ENCODE data around the gene SLC7A6OS. TPM values are rescaled to one million over a fixed set of nuclear protein-coding genes. Genes with fewer than 3 reads are reported as not detected.

The SLC7A6OS gene
- total RNA-seq, 2 experiments from 2014 or later: 28.6 to 33.4 TPM

DNA sequence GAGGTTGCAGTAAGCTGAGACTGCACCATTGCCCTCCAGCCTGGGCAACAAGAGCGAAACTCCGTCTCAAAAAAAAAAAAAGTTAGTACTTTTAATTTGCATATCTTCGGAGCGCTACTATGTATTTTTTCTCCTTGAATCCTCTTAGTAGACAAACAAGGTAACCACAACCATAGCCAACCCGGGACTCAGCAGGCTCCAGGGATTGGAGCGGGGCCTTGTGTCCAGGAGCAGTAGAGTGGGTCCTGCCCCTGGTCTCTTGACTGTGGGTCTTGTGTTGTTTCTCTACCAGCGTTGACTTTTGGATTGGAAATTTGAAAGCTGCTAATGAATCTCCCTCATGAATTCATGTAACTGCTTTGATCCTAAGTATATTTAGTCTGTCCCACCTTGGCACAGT is 32.4 kb upstream of the SLC7A6OS start:
- no peak for TF ChIP-seq EZH2phosphoT487 (IDR thresholded peaks at IDR 0.05; ENCODE audit: borderline replicate concordance, low read depth, low read length)
- TF ChIP-seq, protein P1, sequence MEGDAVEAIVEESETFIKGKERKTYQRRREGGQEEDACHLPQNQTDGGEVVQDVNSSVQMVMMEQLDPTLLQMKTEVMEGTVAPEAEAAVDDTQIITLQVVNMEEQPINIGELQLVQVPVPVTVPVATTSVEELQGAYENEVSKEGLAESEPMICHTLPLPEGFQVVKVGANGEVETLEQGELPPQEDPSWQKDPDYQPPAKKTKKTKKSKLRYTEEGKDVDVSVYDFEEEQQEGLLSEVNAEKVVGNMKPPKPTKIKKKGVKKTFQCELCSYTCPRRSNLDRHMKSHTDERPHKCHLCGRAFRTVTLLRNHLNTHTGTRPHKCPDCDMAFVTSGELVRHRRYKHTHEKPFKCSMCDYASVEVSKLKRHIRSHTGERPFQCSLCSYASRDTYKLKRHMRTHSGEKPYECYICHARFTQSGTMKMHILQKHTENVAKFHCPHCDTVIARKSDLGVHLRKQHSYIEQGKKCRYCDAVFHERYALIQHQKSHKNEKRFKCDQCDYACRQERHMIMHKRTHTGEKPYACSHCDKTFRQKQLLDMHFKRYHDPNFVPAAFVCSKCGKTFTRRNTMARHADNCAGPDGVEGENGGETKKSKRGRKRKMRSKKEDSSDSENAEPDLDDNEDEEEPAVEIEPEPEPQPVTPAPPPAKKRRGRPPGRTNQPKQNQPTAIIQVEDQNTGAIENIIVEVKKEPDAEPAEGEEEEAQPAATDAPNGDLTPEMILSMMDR (conservative IDR thresholded peaks at IDR 0.05; ENCODE audit: low read length): no peak
- no peak overlapping the region for H3K27ac ChIP-seq (ENCODE audit: low read depth, low read length, poor library complexity, severe bottlenecking)
- H3K4me2 ChIP-seq (ENCODE audit: low read length): no peak overlapping the region
- no peak overlapping the region for H2AFZ ChIP-seq (ENCODE audit: low read length)
- H3K79me2 ChIP-seq (ENCODE audit: insufficient read depth, low read depth, low read length): no peaks in the 10 kb centered on the region
- ChIA-PET CTCF (ENCODE audit: unreplicated experiment) (no interaction called here), POLR2A (no interaction called here)
- BruUV-seq (replicated peaks): no TSS peak
- H3K9me3 ChIP-seq (ENCODE audit: low read length): no peaks in the 10 kb centered on the region
- H3K36me3 ChIP-seq (ENCODE audit: insufficient read depth, low read length): peaks cover 97% of the 10 kb centered on the region
- no peak overlapping the region for H3K4me3 ChIP-seq (ENCODE audit: low read depth, low read length, poor library complexity, severe bottlenecking)
- H4K20me1 ChIP-seq (ENCODE audit: insufficient read depth, low read length): no peaks in the 10 kb centered on the region
- H3K4me1 ChIP-seq (ENCODE audit: insufficient read depth, low read length, poor library complexity, severe bottlenecking): no peaks in the 10 kb centered on the region
- intact Hi-C loops (cut with micrococcal nuclease; ENCODE audit: unreplicated experiment): no loop called here
- no peak for DNase-seq (ENCODE audit: low spot score)
- no peaks in the 10 kb centered on the region for H3K9me2 ChIP-seq (ENCODE audit: insufficient read depth, low read length)

DNA sequence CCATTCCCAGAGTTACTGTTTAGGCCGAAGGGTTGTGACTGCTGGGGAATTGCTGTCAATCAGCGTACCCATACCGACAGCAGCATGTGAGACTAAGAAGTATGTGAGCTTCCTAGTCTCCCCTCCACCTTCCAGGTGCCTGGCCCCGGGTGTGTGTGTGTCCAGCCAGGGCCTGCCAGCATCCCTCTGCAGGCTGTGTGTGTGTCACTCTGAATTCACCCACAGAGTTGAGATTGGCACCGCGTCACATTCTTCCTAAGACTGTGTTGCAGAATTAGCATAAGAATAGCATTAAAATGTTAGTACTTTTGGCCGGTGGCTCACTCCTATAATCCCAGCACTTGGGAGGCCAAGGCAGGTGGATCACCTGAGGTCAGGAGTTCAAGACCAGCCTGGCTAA is 31.9 kb upstream of the SLC7A6OS start:
- CTCF ChIA-PET (ENCODE audit: unreplicated experiment): no interaction called here

DNA sequence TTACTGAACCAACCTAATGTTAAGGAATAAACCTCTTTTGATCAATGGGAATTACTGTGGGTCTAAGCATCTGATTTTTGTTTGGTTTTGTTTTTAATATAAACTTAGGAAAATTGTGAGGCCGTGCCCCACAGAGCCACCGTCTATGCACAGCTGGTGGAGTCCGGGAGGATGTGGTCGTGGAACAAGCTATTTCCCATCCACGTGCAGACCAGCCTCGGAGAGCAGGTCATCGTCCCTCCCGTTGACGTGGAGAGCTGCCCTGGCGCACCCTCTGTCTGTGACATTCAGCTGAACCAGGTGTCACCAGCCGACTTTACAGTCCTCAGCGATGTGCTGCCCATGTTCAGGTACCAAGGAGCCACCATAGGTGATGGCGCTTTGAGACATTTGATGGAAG is 28.5 kb upstream of the SLC7A6OS start:
- peaks cover 84% of the 10 kb centered on the region for H3K36me3 ChIP-seq (ENCODE audit: insufficient read depth, low read length)
- no peaks in the 10 kb centered on the region for H3K4me1 ChIP-seq (ENCODE audit: insufficient read depth, low read length, poor library complexity, severe bottlenecking)
- no peaks in the 10 kb centered on the region for H4K20me1 ChIP-seq (ENCODE audit: insufficient read depth, low read length)
- no peak for DNase-seq (ENCODE audit: low spot score)
- H3K4me3 ChIP-seq (ENCODE audit: low read depth, low read length, poor library complexity, severe bottlenecking): no peak overlapping the region
- H3K9me3 ChIP-seq (ENCODE audit: low read length): no peaks in the 10 kb centered on the region
- BruUV-seq (replicated peaks): no TSS peak
- TF ChIP-seq, protein P1 (conservative IDR thresholded peaks at IDR 0.05; ENCODE audit: low read length): no peak
- TF ChIP-seq EZH2phosphoT487 (IDR thresholded peaks at IDR 0.05; ENCODE audit: borderline replicate concordance, low read depth, low read length): no peak
- CTCF ChIA-PET (ENCODE audit: unreplicated experiment): no interaction called here
- H3K9me2 ChIP-seq (ENCODE audit: insufficient read depth, low read length): no peaks in the 10 kb centered on the region
- no peak overlapping the region for H3K4me2 ChIP-seq (ENCODE audit: low read length)
- intact Hi-C loops (cut with micrococcal nuclease; ENCODE audit: unreplicated experiment): no loop called here
- POLR2A ChIA-PET: no interaction called here
- H3K79me2 ChIP-seq (ENCODE audit: insufficient read depth, low read depth, low read length): no peaks in the 10 kb centered on the region
- no peak overlapping the region for H3K27ac ChIP-seq (ENCODE audit: low read depth, low read length, poor library complexity, severe bottlenecking)
- no peak overlapping the region for H2AFZ ChIP-seq (ENCODE audit: low read length)

More for the DNA sequence above, 31.9 kb upstream of the SLC7A6OS start:
- no peak for DNase-seq (ENCODE audit: low spot score)
- Histone ChIP-seq H3K4me2 (ENCODE audit: low read length) (no peak overlapping the region), H3K9me3 (ENCODE audit: low read length) (no peaks in the 10 kb centered on the region), H3K79me2 (ENCODE audit: insufficient read depth, low read depth, low read length) (no peaks in the 10 kb centered on the region), H2AFZ (ENCODE audit: low read length) (no peak overlapping the region), H3K4me1 (ENCODE audit: insufficient read depth, low read length, poor library complexity, severe bottlenecking) (no peaks in the 10 kb centered on the region), H3K27ac (ENCODE audit: low read depth, low read length, poor library complexity, severe bottlenecking) (no peak overlapping the region), H3K36me3 (ENCODE audit: insufficient read depth, low read length) (peaks cover 97% of the 10 kb centered on the region), H4K20me1 (ENCODE audit: insufficient read depth, low read length) (no peaks in the 10 kb centered on the region), H3K9me2 (ENCODE audit: insufficient read depth, low read length) (no peaks in the 10 kb centered on the region), H3K4me3 (ENCODE audit: low read depth, low read length, poor library complexity, severe bottlenecking) (no peak overlapping the region)
- intact Hi-C loops (cut with micrococcal nuclease; ENCODE audit: unreplicated experiment): no loop called here
- TF ChIP-seq, protein P1 (conservative IDR thresholded peaks at IDR 0.05; ENCODE audit: low read length): no peak
- no peak for TF ChIP-seq EZH2phosphoT487 (IDR thresholded peaks at IDR 0.05; ENCODE audit: borderline replicate concordance, low read depth, low read length)
- POLR2A ChIA-PET: no interaction called here
- no TSS peak for BruUV-seq (replicated peaks)

Measured in OCI-LY7 (cell line).